ENCODE data around the gene SERPING1.

SERPING1 gene

DNA sequence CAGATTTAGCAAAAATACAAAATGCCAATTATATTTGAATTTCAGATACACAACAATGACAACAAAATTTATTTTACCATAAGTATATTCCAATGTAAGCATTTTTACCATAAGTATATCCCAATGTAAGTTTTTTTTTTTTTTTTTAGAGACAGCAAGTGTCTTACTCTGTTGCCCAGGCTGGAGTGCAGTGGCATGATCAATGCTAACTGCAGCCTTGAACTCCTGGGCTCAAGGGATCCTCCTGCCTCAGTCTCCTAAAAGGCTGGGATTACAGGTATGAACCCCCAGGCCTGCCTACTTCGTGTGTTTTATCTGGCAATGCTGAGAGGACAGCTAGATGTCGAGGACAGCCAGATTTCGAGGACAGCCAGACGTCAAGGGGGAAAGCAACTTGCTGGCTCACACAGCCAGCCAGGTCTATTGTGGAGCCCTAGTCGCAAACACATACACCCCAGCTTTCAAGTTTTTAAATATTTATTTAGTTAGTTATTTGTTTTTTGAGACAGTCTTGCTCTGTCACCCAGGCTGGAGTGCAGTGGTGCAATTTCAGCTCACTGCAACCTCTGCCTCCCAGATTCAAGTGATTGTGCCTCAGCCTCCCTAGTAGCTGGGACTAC, 1.1 kb upstream of the SERPING1 start:
- no peak overlapping the region for H2BK12ac ChIP-seq (ENCODE audit: low read length in 2 of 2)
- no peak overlapping the region for H4K8ac ChIP-seq (ENCODE audit: low read length)
- peaks cover 1% of the 10 kb centered on the region for H3K79me1 ChIP-seq (replicated peaks; ENCODE audit: low read length, poor library complexity, severe bottlenecking)
- no peak overlapping the region for H3K14ac ChIP-seq (ENCODE audit: low read length in 2 of 2)
- DNase-seq, result no peak
- no peak overlapping the region for H3K4me3 ChIP-seq (ENCODE audit: insufficient read depth in 1 of 2, low read depth in 1 of 2, low read length in 2 of 2)
- WGBS, result 86% methylated on average over 4 of the region's 5 CpGs
- H3K23ac ChIP-seq (ENCODE audit: low read length in 2 of 2), result no peak overlapping the region
- H2BK5ac ChIP-seq (ENCODE audit: low read depth, low read length, poor library complexity, severe bottlenecking), result no peak overlapping the region
- H3K18ac ChIP-seq (ENCODE audit: low read depth in 1 of 2, low read length in 2 of 2), result no peak overlapping the region
- H3K36me3 ChIP-seq (ENCODE audit: control insufficient read depth in 1 of 2, insufficient read depth in 2 of 2, low read depth in 1 of 2, low read length in 2 of 2), result peaks cover 3 to 12% of the 10 kb centered on the region in 2 experiments
- H3K9me3 ChIP-seq (ENCODE audit: control insufficient read depth, low read length), result no peaks in the 10 kb centered on the region
- peak overlapping the region; percentile 89 for H3K9ac ChIP-seq (ENCODE audit: low read length)
- no peak overlapping the region for H3K27ac ChIP-seq (ENCODE audit: low read length, poor library complexity, severe bottlenecking)
- no peak overlapping the region for H2BK120ac ChIP-seq (ENCODE audit: low read depth, low read length)
- H2BK15ac ChIP-seq (ENCODE audit: low read depth, poor library complexity, severe bottlenecking), result no peak overlapping the region
- H2AFZ ChIP-seq (ENCODE audit: low read depth, low read length), result no peak overlapping the region
- H3K4me1 ChIP-seq (ENCODE audit: control insufficient read depth, insufficient read depth, low read depth, low read length), result peaks cover 8% of the 10 kb centered on the region
- peaks cover 0 to 17% of the 10 kb centered on the region in 2 experiments for H3K27me3 ChIP-seq (ENCODE audit: control insufficient read depth in 1 of 2, insufficient read depth in 1 of 2, low read length in 2 of 2)
- no peak overlapping the region for H2AK5ac ChIP-seq (ENCODE audit: low read length, severe bottlenecking)
- no peak overlapping the region for H3K4me2 ChIP-seq (ENCODE audit: low read length, poor library complexity, severe bottlenecking)
- H3K4ac ChIP-seq (ENCODE audit: low read depth in 1 of 2, low read length in 2 of 2), result no peak overlapping the region
- H4K91ac ChIP-seq (ENCODE audit: low read length), result no peak overlapping the region

DNA sequence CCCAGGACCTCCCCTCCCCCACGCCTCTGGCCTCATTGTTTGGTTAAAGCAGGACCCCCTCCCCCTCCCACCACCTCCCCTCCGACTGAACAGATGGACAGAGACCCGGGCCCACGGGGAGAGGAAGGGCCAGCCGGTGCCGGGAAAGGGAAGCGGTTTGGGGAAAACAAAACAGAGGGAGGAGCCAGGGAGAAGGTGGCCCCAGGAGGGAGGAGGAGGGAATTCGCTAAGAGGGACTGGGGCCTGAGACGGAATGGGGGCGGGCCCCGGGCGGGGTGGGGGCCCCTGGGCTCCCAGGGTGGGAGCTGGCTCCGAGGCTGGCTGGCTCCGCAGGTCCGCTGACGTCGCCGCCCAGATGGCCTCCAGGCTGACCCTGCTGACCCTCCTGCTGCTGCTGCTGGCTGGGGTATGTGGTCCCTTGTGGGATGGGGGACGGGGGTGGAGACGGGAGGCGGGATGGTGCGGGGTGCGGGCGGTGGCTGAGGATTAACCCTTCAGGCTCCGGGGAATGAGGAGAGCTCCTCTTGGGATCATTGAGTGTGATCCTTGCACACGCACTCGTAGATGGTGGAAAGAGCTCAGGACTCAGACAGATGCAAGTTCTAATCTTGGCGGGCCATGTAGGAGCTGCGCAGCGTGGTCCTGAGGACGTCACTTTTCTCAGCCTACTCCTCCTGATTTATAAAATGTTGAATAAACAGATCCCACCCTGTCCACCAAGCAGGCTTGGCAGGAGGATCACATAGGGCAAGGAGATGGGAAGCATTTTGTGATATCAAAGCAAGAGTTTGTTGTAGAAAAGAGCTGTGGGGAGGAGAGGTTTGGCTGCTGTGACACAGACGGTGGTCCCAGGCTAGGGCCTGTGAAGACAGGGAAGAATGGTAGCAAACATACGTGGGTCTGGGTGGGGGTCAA, 688 bp downstream of the SERPING1 start:
- Histone ChIP-seq H4K91ac (ENCODE audit: low read length) (peak overlapping the region; percentile 57), H3K18ac (ENCODE audit: low read depth in 1 of 2, low read length in 2 of 2) (peak overlapping the region; percentile 50 to 86), H4K8ac (ENCODE audit: low read length) (peak overlapping the region; percentile 97), H3K79me1 (replicated peaks; ENCODE audit: low read length, poor library complexity, severe bottlenecking) (peaks cover 1% of the 10 kb centered on the region), H2BK5ac (ENCODE audit: low read depth, low read length, poor library complexity, severe bottlenecking) (no peak overlapping the region), H3K27me3 (ENCODE audit: control insufficient read depth in 1 of 2, insufficient read depth in 1 of 2, low read length in 2 of 2) (peaks cover 0 to 13% of the 10 kb centered on the region in 2 experiments), H3K14ac (ENCODE audit: low read length in 2 of 2) (peak overlapping the region in 1 of 2 experiments; percentile 73), H3K36me3 (ENCODE audit: control insufficient read depth in 1 of 2, insufficient read depth in 2 of 2, low read depth in 1 of 2, low read length in 2 of 2) (peaks cover 3 to 21% of the 10 kb centered on the region in 2 experiments), H2BK120ac (ENCODE audit: low read depth, low read length) (peak overlapping the region; percentile 81), H3K27ac (ENCODE audit: low read length, poor library complexity, severe bottlenecking) (peak overlapping the region; percentile 25), H2AK5ac (ENCODE audit: low read length, severe bottlenecking) (no peak overlapping the region), H3K23ac (ENCODE audit: low read length in 2 of 2) (no peak overlapping the region), H3K4me1 (ENCODE audit: control insufficient read depth, insufficient read depth, low read depth, low read length) (peaks cover 9% of the 10 kb centered on the region), H3K4me2 (ENCODE audit: low read length, poor library complexity, severe bottlenecking) (peak overlapping the region; percentile 89), H2BK15ac (ENCODE audit: low read depth, poor library complexity, severe bottlenecking) (peak overlapping the region; percentile 94), H2BK12ac (ENCODE audit: low read length in 2 of 2) (peak overlapping the region; percentile 45 to 70), H2AFZ (ENCODE audit: low read depth, low read length) (peak overlapping the region; percentile 5), H3K9ac (ENCODE audit: low read length) (peak overlapping the region; percentile 89), H3K4ac (ENCODE audit: low read depth in 1 of 2, low read length in 2 of 2) (peak overlapping the region; percentile 81 to 86), H3K4me3 (ENCODE audit: insufficient read depth in 1 of 2, low read depth in 1 of 2, low read length in 2 of 2) (peak overlapping the region; percentile 60 to 90), H3K9me3 (ENCODE audit: control insufficient read depth, low read length) (no peaks in the 10 kb centered on the region)
- DNase-seq, result peak; percentile 42
- WGBS, result 2% methylated on average over 29 of the region's 33 CpGs

DNA sequence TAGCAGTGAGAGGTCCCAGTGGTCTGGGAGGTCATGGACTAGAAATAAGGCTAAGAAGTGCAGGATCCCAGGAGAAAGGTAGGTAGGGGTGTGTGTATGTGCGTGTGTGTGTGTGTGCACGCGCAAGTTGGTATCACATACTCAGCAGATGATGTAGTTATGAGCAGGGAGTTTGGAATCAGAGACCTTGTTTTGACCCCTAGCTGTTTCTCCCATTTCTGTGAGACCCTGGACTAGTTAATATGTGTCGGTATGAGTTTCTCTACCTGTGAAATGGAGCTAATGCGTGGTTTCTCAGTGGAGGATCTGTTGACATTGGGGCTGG, 1.3 kb downstream of the SERPING1 start:
- peaks cover 3 to 22% of the 10 kb centered on the region in 2 experiments for H3K36me3 ChIP-seq (ENCODE audit: control insufficient read depth in 1 of 2, insufficient read depth in 2 of 2, low read depth in 1 of 2, low read length in 2 of 2)
- H3K4me2 ChIP-seq (ENCODE audit: low read length, poor library complexity, severe bottlenecking), result peak overlapping the region; percentile 89
- no peak overlapping the region for H2BK15ac ChIP-seq (ENCODE audit: low read depth, poor library complexity, severe bottlenecking)
- H3K9me3 ChIP-seq (ENCODE audit: control insufficient read depth, low read length), result no peaks in the 10 kb centered on the region
- H3K9ac ChIP-seq (ENCODE audit: low read length), result peak overlapping the region; percentile 89
- H2BK5ac ChIP-seq (ENCODE audit: low read depth, low read length, poor library complexity, severe bottlenecking), result no peak overlapping the region
- H3K23ac ChIP-seq (ENCODE audit: low read length in 2 of 2), result no peak overlapping the region
- peaks cover 0 to 13% of the 10 kb centered on the region in 2 experiments for H3K27me3 ChIP-seq (ENCODE audit: control insufficient read depth in 1 of 2, insufficient read depth in 1 of 2, low read length in 2 of 2)
- DNase-seq, result peak; percentile 21
- H3K4ac ChIP-seq (ENCODE audit: low read depth in 1 of 2, low read length in 2 of 2), result peak overlapping the region in 1 of 2 experiments; percentile 81
- H3K27ac ChIP-seq (ENCODE audit: low read length, poor library complexity, severe bottlenecking), result no peak overlapping the region
- H3K4me3 ChIP-seq (ENCODE audit: insufficient read depth in 1 of 2, low read depth in 1 of 2, low read length in 2 of 2), result peak overlapping the region in 1 of 2 experiments; percentile 90
- H2AFZ ChIP-seq (ENCODE audit: low read depth, low read length), result no peak overlapping the region
- 67% methylated on average over 5 of the region's 5 CpGs for WGBS
- peak overlapping the region; percentile 62 for H4K8ac ChIP-seq (ENCODE audit: low read length)
- H2BK120ac ChIP-seq (ENCODE audit: low read depth, low read length), result no peak overlapping the region
- peaks cover 9% of the 10 kb centered on the region for H3K4me1 ChIP-seq (ENCODE audit: control insufficient read depth, insufficient read depth, low read depth, low read length)
- no peak overlapping the region for H3K14ac ChIP-seq (ENCODE audit: low read length in 2 of 2)
- H2AK5ac ChIP-seq (ENCODE audit: low read length, severe bottlenecking), result no peak overlapping the region
- no peak overlapping the region for H4K91ac ChIP-seq (ENCODE audit: low read length)
- peak overlapping the region; percentile 9 to 86 for H3K18ac ChIP-seq (ENCODE audit: low read depth in 1 of 2, low read length in 2 of 2)
- H3K79me1 ChIP-seq (replicated peaks; ENCODE audit: low read length, poor library complexity, severe bottlenecking), result peaks cover 1% of the 10 kb centered on the region
- peak overlapping the region in 1 of 2 experiments; percentile 70 for H2BK12ac ChIP-seq (ENCODE audit: low read length in 2 of 2)

DNA sequence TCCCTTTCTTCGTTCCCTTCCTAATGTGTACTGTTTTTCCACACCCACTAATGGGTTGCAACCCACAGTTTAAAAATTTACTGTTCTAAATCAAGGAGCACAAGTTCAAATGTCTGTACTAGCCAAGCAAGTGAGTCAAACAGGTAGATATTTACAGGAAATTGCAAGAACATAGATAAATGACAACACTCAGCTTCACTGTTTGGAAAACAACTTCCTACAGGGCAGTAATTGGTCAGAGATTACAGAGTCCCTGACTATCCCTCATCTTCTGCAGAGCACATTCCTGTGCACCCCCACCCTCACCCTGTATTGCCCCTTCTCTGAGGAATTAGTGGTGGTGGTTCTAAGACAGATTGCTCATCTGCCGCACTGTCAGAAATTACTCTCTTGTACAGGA, 1.9 kb downstream of the SERPING1 start:
- Histone ChIP-seq H3K36me3 (ENCODE audit: control insufficient read depth in 1 of 2, insufficient read depth in 2 of 2, low read depth in 1 of 2, low read length in 2 of 2) (peaks cover 3 to 27% of the 10 kb centered on the region in 2 experiments), H3K4me1 (ENCODE audit: control insufficient read depth, insufficient read depth, low read depth, low read length) (peaks cover 10% of the 10 kb centered on the region), H3K27ac (ENCODE audit: low read length, poor library complexity, severe bottlenecking) (no peak overlapping the region), H3K27me3 (ENCODE audit: control insufficient read depth in 1 of 2, insufficient read depth in 1 of 2, low read length in 2 of 2) (peaks cover 0 to 7% of the 10 kb centered on the region in 2 experiments), H2BK15ac (ENCODE audit: low read depth, poor library complexity, severe bottlenecking) (no peak overlapping the region), H3K23ac (ENCODE audit: low read length in 2 of 2) (no peak overlapping the region), H4K8ac (ENCODE audit: low read length) (no peak overlapping the region), H2BK12ac (ENCODE audit: low read length in 2 of 2) (no peak overlapping the region), H3K4me3 (ENCODE audit: insufficient read depth in 1 of 2, low read depth in 1 of 2, low read length in 2 of 2) (peak overlapping the region in 1 of 2 experiments; percentile 90), H3K14ac (ENCODE audit: low read length in 2 of 2) (no peak overlapping the region), H3K18ac (ENCODE audit: low read depth in 1 of 2, low read length in 2 of 2) (no peak overlapping the region), H3K4ac (ENCODE audit: low read depth in 1 of 2, low read length in 2 of 2) (no peak overlapping the region), H3K9me3 (ENCODE audit: control insufficient read depth, low read length) (no peaks in the 10 kb centered on the region), H2AFZ (ENCODE audit: low read depth, low read length) (no peak overlapping the region), H2AK5ac (ENCODE audit: low read length, severe bottlenecking) (no peak overlapping the region), H2BK5ac (ENCODE audit: low read depth, low read length, poor library complexity, severe bottlenecking) (no peak overlapping the region), H3K4me2 (ENCODE audit: low read length, poor library complexity, severe bottlenecking) (no peak overlapping the region), H3K79me1 (replicated peaks; ENCODE audit: low read length, poor library complexity, severe bottlenecking) (peaks cover 1% of the 10 kb centered on the region), H4K91ac (ENCODE audit: low read length) (no peak overlapping the region), H2BK120ac (ENCODE audit: low read depth, low read length) (no peak overlapping the region), H3K9ac (ENCODE audit: low read length) (peak overlapping the region; percentile 89)
- DNase-seq, result peak; percentile 9
- WGBS, result 0% methylated on average over 1 of the region's 2 CpGs
